GM23338 (cell line): Measurements from ENCODE around the gene DGKD.

Experiments used
- CTCF ChIP-seq, 2 experiments: fragments of 200-600 bp in 1 of 2; sonication (generic) in 1 of 2; conservative IDR thresholded peaks; 2 replicates each; pipeline versions ENCODE4 v1.5.1 to v1.6.1; 2016 to 2017; ENCODE audit warnings: antibody characterized with exemption in 2 of 2, low read depth in 2 of 2, mild to moderate bottlenecking in 2 of 2, moderate library complexity in 1 of 2
- EZH2phosphoT487 ChIP-seq: fragments of 200-600 bp; sonication (generic); IDR thresholded peaks from one replicate; pipeline ENCODE4 v1.8.1; 2018; ENCODE audit warnings: antibody characterized with exemption; ENCODE audit not compliant: unreplicated experiment
- POLR2AphosphoS5 ChIP-seq: IDR thresholded peaks from 2 replicates; pipeline ENCODE4 v1.6.1; 2016; ENCODE audit warnings: antibody characterized with exemption, low read depth

- no peak for TF ChIP-seq CTCF (conservative IDR thresholded peaks at IDR 0.05; ENCODE audit: low read depth in 2 of 2)
- no peak for TF ChIP-seq POLR2AphosphoS5
- TF ChIP-seq EZH2phosphoT487, result no peak
These were observed 2.4 kb downstream of the DGKD start for GRCh38 chr2:233356546-233357308.
